HG02642 (cell line): ENCODE measurements around the gene AKAP8L.
"Not testable (repeated sequence)": the region's sequence is repeated elsewhere in the genome, so short reads cannot be mapped to it uniquely, and the experiment has no call there.

Source experiments
- ATAC-seq: cut with Tn5 transposase; IDR thresholded peaks from one replicate; pipeline ENCODE4 v1.9.1; 2021; ENCODE audit warnings: mild to moderate bottlenecking; ENCODE audit not compliant: unreplicated experiment, poor library complexity

The AKAP8L gene

DNA sequence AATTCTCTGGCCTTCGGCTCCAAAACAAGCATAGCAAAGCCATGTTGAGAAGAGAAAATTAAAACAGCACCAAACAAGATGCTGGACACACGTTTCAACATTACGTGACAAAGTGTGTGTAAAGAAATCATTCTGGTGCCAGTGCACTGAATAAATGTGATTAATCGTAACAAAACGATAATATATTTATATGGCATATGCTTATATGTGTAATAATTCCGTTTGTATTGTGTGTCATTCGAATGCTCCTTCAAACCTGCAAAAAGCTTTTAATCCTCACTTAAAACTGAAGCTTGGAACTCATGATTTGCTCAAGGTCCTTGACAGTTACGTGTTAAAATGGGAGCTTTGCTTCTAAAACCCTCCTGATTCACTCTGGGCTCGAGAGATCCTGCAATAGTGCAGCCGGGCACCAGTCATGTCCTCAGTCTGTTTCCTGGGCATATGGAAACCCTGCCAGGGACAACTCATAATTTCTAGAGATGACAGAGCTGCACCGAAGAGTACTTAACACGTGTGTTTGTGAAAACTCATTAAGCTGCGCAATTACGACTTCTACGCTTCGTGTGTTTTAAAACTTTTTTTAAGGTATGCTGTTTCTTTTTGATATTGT lies 731 bp upstream of the AKAP8L start:
- no peak for ATAC-seq

- ATAC-seq = no peak
These were observed 583 bp downstream of the AKAP8L start for GRCh38 chr19:15418231-15418578.

DNA sequence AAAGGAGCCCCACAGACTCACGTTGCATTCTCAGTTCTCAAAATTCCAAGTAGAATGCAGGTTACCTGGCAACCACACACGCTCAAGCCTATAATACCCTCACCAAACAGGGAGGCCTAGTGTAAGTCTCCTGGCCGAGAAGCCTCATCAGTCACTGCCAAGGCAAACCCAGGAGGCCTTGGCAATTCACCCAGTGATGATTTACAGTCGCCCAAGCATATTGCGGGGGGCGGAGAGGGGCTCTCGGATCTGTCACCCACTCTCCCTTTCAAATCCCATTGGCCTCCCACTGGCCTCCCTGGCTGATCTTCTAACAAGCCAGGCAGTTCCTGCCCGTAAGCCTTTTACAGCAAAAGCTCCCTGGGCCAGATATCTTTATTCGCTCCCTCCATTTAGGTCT lies 1.1 kb downstream of the AKAP8L start:
- ATAC-seq = no peak

DNA sequence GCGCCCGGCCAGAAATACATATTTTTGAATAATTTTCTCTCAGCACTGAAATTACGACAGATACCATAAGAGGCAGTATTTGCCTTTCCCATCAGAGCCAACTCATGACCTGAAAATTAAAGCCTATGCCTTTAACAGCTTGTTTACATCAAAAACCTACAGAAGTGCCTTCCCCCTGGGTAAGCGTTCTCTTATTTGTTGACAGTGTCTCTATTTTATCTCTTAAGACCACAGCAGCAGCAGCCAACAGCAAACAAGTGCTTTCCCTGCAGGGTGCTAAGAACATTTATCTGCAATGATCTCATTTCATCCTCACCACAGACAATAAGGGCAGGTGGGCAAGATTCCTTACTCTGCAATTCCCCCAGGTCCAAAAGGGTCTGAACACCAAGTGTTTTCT lies 6.0 kb downstream of the AKAP8L start:
- no peak for ATAC-seq

- not testable (repeated sequence) for ATAC-seq
These were observed 7.4 kb downstream of the AKAP8L start for GRCh38 chr19:15411351-15411750.

GRCh38 chr19:15404780-15405211 lies 14.0 kb downstream of the AKAP8L start:
- no peak for ATAC-seq

DNA sequence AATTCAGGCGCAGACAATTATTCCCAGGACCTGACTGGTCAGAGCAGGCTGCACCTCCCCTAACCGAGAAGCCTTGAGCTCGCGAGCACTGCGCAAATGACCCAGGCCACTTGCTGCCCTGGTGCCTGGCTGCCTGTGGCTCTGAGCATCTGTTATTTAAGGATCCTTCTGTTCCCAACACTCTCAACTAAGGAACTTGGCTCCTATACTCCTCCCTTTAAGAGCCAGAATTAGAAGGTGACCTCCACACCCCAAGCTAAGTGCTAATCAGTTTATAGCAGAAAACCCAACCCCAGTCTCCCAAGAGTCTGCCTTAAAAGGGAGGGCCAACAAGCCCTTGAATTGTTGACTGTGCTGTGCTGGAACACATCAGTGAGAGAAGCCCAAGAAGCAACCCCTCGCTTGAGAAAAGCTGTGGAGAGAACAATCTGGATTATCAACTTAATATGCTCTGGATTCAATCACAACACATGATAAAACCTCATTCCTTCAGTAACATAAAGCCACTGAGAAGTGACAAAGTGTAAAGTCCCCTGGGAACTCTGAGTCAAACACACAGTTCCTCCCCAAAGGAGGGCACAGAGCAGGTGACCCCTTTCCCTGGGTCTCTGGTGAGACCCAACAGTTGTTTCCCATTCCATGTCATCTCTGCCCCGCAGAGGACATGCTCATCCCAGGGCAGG lies 14.6 kb downstream of the AKAP8L start:
- no peak for ATAC-seq

GRCh38 chr19:15403151-15403531 lies 15.6 kb downstream of the AKAP8L start:
- ATAC-seq = no peak

DNA sequence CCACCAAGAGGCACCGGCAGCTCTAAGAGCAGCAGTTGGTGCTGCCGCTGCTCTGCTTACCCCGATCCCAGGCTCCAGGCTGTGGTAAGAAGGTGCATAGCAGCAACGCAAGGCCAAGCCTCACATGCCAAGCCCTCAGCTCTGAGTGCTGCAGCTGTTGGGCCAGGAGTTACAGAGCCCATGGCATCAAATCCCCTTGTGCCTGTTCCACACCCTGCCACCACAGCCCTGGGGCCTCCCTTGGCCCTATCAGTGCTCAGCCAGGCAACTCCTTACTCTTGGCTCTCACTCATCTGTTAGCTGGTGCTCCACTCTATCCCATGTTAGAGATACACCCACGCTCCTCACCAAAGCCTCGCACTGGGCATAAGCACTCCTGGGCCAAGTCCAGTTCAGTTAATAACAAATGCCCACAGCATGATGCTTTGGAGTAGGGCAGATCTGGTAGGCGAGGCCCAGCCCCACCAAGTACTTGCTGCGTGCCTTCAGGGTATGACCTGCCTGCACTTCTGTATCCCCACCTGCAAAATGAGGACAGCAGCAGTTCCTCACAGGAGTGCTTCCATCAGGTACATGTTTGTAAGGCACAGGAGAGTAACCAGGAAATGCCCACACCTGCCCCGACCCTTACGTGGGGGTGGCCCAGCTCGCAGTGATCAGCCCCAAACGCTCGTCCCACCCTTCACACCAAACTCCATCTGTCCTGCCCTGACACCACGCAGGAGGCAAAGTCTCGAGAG lies 16.2 kb downstream of the AKAP8L start:
- ATAC-seq = no peak

- ATAC-seq = no peak
These were observed 17.4 kb downstream of the AKAP8L start for GRCh38 chr19:15401397-15401710.

- ATAC-seq = no peak
These were observed 18.0 kb downstream of the AKAP8L start for GRCh38 chr19:15400521-15401396.

GRCh38 chr19:15399635-15400034 lies 19.2 kb downstream of the AKAP8L start:
- ATAC-seq = no peak

DNA sequence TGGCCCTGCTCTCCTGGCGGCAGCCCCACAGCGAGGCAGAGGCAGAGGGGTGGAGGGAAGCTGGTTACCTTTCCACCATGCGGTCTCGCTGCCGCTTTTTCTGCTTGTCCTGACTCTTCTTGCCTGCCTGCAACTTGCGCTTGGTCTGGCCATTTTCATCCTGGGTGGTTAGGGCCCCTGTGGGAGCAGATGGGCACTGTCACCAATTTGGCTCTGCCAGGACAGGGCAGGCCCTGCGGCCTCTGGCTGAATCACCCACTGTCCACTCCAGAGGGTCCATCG lies 19.6 kb downstream of the AKAP8L start:
- ATAC-seq = no peak

GRCh38 chr19:15398501-15399233 lies 20.1 kb downstream of the AKAP8L start:
- ATAC-seq = no peak

- no peak for ATAC-seq
These were observed 21.0 kb downstream of the AKAP8L start for GRCh38 chr19:15397782-15398181.

DNA sequence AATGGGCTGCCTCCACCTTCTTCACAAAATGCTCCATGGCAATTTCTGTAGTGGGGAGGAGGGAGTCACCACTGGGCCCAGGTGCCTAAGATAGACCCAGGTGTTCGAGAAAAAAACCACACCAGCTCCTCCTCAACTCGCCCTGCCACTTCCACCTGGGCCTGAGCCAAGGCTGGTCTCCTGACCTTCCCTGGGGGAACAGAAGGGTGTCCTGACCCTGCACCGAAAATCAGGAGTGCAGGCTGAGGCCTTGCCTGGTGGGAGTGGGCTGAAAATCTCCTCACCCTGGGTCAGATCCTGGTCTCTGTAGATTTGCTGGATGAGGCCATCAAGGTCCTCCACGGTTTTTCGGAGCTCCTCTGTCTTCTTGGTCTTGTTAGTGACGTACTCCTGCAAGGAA lies 21.6 kb downstream of the AKAP8L start:
- no peak for ATAC-seq

GRCh38 chr19:15396436-15396835 lies 22.4 kb downstream of the AKAP8L start:
- ATAC-seq = no peak

GRCh38 chr19:15395251-15395650 lies 23.5 kb downstream of the AKAP8L start:
- not testable (repeated sequence) for ATAC-seq

- ATAC-seq = no peak
These were observed 24.4 kb downstream of the AKAP8L start for GRCh38 chr19:15394426-15394825.

DNA sequence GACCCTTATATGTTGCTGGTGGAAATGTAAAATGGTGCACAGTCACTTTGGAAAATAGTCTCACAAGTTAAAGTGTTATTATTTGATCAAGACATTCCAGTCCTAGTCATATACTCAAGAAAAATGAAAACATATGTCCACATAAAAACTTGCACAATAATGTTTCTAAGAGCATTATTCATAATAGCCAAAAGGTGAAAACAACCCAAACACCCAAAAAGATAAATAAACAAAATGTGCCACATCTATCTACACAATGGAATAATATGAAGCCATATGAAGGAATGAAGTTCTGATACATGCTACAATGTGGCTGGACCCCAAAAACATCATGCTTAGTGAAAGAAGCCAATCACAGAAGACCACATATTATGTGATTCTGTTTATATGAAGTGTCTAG lies 24.8 kb downstream of the AKAP8L start:
- ATAC-seq = no peak
